GM21825 (cell line): Measurements from ENCODE around the gene ZBTB7C.

Experiments used
- ATAC-seq: cut with Tn5 transposase; IDR thresholded peaks from one replicate; pipeline ENCODE4 v1.9.1; 2021; ENCODE audit warnings: mild to moderate bottlenecking, moderate library complexity; ENCODE audit not compliant: unreplicated experiment

The ZBTB7C gene

DNA sequence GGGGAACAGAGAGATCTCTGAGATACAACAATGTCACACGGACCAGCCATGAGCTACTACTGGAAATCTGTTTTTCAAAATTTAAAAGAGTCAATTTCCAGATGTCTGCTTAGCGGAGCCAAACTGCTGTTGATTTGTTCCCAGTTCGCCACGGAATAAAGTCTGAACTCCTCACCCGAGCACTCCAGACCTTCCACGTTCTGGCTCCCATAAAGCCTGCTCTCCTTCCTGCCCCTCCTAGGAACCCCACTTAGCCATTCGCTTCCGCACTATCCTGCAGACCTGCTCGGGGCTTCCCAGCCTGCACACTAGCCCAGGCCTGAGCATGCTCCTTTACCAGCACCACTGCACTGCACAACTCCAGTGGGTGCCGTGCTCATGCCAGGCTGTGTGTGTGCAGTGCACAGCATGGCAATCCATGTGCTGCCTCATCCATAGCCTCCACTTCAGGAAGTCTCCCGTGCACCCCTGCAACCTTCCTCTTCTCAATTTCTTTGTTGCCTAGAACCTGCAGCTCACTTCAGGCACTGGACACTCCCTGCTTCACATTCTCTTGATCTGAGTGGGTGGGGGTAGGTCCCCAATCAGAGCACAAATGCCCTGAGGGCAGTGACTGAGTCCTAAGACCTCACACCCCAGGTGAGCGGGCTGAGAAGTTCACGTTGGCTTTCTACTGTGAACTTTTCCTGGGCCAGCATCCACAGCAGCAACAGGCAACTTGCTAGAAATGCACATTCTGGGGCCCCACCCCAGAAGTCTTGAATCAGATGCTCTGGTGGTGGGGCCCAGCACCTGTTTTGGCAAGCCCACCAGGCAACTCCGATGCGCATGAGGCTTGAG, 53.7 kb downstream of the ZBTB7C start:
- no peak for ATAC-seq

DNA sequence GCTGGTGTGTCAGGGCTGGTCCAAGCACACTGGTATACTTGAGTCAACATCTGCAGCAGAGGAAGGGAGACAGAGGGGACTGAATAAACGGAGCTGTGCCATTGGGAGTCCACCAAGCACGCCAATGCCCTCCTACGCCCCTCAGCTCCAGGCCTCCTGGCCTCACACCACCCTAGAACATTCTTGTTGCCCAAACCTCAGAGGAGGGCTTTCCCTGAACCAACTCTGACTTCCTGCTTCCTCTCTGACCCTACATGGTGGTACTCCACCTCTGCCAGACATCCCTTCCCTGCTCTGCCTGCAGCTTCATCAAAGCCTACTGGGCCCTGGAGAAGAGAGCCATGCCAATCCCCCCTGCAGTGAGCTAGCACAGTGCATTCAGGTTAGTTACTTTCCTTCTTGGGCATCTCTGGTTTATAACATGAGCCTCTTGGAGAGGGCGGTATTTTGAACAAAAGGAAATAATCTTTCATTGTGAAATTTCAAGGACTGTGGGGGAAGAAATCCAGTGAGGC, 54.4 kb downstream of the ZBTB7C start:
- no peak for ATAC-seq

DNA sequence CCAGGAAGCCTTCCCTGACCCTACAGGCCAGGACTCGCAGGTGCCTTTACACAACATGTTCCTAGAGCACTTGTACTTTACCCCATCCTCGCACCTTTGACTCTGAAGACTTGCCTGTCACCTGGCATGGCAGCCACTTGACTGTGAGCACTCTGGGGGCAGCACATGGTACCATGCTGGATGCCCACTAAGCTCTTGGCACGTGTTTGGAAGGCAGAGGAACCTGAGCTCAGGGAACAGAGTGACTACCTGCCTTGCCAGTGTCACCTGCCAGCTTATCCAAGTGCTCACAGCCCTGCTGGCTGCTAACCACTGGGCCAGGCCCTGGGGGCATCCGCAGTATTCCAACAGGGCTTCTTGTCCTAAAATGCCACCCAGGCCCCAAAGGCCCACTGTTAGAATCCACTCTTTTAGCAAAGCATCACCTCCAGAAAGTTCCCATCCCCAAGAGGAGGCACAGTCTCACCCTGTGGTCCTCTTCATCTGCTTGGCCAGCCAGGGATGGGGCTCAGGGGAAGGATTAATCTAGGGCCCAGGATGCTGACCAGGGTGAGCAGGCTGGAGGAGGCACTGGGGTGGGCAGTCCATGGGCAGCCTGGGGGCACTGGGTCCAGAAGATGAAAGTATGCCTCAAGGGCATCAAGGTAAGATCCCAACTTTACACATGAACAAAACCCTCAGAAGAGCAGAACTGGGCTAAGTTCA, 57.0 kb downstream of the ZBTB7C start:
- ATAC-seq = no peak

DNA sequence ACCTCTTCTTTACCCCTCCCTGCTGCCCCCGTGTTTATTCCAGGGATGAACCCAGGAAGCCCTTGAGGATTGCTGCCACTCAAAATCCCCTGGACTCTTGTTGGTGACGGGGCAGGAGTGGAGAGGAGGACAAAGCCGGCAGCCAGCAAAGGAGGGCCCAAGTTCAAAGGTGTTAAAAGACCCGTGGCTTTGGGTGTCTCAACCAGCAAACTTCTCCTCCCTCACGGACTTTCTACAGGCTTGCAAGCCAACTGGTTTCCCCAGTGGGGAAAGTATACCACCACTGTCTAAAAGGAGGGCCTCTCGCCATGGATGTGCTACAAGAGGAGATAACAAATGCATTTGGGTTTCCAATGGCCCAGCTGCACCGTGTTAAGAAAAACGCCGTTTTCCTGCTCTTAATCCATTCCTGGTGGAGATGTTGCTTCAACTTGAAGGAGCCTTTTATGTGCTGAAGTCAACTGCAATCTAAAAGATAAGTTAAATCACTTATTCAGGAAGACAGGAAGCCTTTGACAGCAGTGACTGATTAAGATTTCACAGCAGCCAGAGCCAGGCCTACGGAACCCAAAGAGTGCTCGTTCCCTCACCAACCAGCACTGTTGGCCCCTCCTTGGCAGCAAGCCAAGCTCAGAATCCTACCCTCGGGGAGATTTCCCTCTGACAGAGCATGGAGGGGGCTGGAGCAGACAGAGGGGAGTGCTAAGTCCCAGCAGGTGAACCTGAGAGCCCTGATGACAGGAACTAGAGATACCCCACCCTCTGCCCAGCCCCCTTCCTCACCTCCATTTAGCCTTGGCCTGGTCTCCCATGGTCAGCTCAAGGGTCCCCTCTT, 57.8 kb downstream of the ZBTB7C start:
- no peak for ATAC-seq

DNA sequence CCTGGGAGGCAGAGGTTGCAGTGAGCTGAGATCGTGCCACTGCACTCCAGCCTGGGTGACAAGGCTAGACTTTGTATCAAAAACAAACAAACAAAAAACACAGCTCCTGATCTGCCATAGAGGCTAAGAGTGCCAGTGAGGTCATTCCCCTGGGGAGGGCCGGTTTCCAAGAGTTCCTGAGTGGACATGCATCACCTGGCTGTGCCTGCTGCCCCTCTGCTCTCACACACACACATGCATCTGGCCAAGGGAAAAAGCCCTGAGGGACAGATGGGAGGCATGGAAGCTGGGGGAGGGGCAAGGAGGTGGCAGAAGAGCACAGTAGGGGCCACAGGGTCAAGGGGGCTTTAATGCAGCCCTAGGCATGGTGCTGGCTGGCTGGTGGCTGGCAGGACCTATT, 60.4 kb downstream of the ZBTB7C start:
- no peak for ATAC-seq

DNA sequence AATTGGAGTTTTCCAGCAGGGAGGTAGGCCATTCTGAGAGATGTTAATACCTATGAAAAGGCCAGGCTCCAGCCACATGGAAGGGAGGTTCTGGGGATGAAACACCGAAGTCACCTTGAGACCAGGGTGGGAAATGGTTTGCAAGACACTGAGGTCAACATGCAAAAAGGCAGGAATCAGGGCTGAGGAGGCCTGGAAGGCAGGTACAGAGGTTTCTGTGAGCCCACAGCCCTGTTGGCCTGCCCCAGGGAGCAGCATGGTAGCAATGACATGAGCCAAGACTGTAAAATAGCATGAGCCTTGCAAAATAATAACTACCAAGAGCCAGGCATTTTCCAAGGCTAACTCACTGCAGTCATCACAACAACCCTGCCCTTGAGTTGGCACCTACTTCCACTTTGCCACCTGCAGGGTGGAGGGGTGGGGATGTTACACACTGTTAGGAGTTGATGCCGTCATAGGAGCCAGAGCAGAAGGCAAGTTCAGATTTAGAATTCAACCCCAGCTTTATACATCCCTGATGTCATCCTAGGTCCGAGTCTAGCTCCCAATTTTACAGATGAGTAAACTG, 61.3 kb downstream of the ZBTB7C start:
- ATAC-seq = no peak

DNA sequence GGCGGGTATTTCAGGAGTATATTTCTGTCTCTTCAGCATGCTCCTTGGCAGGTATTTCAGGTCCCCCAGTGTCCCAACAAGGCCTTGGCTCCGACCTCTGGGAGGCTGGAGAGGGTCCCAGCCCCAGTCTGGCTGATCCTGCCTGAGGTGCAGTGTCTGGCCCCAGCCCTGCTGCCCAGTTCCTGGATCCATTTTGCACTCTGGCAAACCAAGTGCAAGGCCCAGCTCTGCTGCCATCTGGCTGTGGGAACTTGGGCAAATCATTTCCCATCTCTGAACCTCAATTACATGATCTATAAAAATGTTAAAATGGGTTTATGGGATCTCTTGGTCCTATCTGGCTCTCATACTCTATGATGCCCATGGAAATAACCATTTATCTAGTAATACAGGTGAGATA, 63.6 kb downstream of the ZBTB7C start:
- no peak for ATAC-seq

DNA sequence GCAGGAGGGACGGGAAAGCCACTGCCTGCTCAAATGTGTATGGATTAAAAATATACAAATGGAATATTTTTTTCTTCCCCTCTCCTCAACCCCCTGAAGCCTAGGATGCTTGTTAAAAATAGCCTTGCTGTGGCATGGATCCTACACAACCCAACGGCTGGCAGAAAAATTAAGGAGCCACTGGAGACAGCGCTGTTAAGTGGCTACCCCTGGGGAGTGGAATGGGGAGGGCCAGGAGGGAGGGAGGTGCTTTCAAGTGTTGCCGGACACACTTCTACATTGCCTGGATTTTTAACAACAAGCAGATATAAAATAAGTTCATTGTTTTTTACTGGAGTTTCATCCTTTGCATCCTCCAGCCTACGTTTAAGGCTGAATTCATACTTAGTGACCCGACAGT, 66.6 kb downstream of the ZBTB7C start:
- ATAC-seq = no peak

DNA sequence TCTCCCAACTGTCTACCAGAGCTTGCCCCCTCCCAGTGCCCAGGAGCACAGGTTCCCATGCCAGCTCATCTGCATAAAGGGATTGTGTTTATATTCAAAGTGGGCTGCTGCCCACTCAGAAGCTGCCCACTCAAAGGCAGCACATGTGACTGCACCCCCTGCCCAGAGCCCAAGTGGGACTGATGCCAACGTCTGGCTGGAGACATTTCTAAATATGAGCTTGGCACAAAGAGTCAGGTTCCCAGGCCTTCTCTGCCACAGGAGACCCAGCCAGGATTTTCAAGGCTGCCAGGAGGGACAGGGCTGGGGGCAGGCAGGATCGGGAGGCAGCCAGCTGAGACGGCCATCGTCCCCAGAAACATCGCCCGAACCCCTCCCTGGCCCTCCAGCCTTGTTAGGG, 67.1 kb downstream of the ZBTB7C start:
- ATAC-seq = no peak

DNA sequence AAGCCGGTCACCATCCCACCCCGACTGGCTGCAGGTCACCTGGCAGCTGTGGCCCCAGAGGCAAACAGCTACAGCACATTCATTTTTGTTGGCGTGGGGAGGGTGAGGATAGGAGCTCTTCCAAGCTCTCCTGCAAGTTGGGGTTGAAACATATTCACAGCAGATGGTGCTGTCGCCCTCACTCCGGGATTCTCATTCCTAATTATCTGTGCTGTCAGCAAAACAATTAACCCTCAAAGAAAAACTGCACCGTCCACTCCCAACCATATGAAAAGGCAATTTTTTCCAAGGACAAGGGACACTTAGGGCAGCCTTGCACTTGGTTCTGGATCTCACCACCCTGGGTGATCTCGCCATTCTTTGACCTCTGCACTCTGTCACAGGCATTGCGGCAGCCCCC, 68.6 kb downstream of the ZBTB7C start:
- ATAC-seq = no peak

DNA sequence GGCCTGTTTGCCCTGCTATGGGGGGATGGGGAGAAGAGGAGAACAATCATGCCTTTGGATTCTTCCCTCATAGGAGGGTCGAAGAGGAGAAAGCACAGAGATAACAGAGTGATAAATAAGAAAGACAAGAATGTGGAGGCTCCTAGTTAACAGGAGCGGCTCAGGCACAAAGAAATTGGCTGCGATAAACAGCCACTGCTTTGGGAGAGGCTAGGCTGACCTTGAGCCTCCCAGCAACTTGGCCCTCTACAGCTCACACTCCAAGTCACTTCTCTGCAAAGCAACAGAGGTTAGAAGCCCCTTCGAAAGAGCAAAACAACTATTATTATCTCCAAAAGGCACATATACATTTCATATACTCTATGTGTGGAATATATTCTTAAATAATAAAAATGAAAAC, 69.5 kb downstream of the ZBTB7C start:
- ATAC-seq = no peak

DNA sequence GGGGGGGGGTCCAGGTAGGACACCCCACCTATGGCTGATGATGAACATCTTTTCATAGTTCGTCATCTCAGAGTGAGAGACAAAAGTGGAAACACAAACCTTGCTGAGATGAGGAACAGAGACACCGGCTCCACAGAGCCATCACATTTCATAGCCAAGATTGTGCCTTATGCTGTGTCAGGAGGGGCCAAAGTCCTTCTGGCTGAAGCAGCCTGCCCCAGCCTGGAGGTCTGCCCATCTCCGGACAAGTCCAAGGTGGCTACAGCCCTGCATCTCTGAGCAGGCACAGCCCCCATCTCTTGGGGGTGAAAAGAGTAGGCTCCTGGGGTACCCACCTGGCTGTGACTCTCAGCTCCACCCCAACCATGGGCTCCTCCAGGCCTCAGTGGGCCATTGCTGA, 70.3 kb downstream of the ZBTB7C start:
- no peak for ATAC-seq

DNA sequence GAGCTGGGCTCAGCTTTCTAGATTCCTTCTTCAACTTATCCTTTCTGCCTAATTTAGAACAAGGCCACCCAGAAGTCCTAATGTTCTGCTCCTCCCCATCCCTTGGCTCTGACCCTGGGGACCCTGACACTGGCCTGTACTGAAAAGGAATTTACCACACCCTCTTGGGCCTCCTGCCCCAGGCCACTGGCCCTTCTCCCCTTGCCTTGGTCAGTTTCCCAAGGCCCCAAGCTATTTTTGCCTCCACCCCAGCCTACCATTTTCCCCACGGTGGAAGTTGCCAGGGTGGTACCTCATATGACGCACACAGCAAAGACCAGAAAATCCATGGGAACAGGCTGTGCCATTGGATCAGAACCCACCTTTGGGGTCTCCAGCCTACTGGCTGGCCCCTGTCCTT, 72.1 kb downstream of the ZBTB7C start:
- no peak for ATAC-seq

DNA sequence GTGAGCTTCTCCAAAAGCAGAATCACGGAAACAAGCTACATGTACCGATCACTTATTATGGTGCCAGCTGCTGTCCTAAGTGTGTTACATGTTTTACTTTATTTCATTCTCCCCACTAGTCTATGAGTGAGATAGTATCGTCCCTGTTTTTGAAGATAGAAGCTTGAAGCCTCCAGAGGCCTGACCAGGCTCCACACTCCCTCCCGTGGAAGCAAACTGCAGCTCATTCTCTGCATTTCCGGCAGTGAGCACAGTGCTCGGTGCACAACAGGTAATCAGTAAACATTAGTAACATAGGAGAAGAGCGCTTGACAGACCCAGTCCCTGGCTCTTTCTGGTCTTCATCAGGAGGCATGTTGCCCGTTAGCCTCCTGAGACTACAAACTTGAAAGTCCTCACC, 72.9 kb downstream of the ZBTB7C start:
- ATAC-seq = no peak

DNA sequence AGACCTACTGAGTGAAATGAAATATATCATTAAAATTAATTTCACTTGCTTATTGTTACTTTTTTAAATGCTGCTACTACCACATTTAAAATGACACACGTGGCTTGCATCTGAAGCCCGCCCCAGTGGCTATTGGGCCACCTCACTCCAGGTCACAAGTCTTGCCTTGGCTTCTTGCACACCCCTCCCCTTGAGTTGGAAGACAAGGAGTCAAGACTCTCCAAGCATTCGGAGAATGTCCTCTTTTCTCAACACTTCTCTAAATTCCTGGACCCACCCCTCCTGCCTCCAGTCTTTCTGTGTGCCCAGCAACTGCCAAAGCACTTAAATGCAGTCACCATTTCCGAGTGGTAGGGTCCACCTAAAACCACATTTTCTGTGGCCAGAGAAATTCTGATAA, 73.4 kb downstream of the ZBTB7C start:
- no peak for ATAC-seq

DNA sequence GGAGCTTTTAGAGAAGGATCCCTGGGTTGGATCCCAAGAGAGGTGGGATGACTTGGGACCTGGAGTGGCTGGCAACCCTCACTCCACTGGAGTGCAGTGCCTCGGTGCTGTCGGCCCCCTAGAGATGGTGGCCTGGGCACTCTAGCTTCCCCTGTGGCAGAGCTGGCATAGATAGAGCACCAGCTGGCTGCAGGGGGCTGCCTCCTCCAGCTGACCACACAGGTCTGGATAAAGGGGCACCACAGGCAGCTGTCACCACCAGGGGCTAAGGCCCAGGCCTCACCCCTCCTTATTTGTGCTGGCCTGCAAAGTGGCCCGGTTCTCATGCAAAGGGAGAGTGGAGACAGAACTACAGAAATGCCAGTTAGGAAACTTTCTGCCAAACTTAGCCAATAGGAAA, 74.3 kb downstream of the ZBTB7C start:
- no peak for ATAC-seq

DNA sequence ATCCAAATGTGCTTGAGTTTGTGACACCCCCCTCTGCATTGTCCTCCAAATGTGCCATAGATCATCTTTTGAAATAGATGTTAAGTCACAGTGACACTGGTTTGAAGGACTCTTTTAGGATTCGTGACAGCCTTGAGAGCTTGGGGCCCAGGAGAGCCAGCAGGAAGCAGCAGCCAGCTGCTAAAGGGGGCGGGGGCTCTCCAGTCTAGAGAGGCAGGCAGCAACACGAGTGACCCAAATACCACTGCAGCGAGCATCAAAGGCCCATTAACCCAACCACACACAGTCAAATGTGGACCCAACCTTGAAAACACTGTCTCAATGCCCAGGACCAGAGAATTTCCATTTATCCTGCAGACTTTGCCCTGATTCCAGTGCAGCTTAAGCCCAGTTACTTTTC, 75.6 kb downstream of the ZBTB7C start:
- ATAC-seq = no peak

DNA sequence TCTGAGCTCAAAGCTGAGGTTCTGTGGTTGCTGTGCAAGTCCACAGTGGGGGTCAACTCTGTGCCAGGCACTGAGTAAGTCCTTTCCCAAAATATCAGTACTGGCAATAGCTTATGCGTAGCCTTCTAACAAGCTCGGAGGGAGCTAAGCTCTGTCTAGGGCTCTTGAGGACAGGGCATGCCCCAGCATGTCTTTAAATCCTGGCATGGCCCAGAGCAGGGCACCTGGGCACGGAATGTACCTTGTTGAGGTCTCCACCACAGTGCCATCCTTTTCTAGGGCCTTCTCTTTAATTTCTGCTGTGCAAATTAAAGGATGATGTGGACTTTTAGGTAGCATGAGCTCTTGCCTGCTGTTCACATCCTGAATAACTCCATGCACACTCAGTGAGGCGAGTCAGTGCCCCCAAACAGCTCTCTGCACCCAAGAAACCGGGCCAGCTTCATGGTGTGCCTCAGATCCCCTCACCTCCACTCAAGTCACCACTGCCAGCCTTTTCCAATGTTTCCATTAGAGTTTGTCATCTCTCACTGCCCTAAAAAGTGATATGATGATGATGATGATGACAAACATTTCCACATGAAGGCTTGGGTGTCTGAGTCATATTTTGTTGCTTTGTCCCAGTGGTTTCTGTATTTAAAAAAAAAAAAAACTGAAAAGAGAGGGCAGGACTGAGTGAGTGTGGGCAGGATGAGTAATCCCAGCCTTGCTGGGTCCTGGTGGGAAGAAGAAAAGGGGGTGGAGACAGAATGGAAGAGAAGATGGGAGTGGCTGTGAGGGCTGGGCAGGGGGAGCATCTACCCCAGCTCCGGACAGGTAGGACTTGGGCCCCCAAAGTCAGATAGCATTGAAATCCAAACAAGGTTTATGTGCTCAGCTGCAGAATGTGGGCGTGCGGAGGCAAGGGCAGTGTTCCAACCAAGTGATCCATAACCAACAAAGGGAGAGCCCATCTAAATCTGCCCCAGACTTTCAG, 78.9 kb downstream of the ZBTB7C start:
- no peak for ATAC-seq

DNA sequence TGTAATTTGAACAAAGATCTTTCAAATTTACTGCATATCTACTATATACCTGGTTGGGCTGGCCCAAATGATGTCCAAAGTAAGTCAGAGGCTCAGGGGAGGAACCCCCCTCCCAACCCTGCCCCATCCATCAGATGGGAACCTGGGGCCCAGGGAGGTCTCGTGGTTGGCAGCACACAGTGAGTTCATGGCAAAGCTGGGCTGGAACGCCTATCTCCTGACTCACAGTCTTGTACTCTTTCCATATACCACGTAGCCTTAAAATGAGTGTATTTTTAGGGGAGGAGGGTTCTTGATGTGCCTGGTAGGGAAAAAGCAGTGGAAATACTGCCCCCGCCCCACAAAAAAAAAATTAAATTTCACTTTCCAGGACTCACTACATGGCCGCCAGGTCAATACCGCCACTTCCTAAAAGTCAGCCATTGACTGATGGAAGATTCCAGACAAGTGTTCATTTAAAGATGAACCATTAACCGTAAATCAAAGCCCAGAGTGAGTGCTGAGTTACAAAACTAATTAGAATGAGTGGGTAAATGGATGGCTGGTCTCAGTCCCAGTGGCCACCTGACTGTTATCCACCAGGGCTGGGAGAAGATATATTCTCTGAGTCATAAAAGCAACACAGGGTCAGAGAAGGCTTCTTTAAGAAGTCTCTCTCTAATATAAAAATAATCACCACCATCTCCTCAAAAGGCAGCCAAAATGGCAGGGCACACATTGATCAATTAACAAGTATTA, 80.5 kb downstream of the ZBTB7C start:
- no peak for ATAC-seq
